Lung (tissue), 12 donors: ENCODE measurements around the gene PXT1. TPM values are rescaled to one million over a fixed set of nuclear protein-coding genes. Genes with fewer than 3 reads are reported as not detected.

Experiments
- ATAC-seq: fragments of 200-7000 bp; cut with Tn5 transposase; one replicate; pipeline ENCODE4 v1.9.1; 2020; ENCODE audit warnings: moderate number of reproducible peaks; ENCODE audit not compliant: insufficient read depth, low FRiP score
- DNase-seq, 3 donors: peaks; one replicate each; pipeline ENCODE4 v3.0.0-alpha.2; 2013 to 2017
- H3K27ac ChIP-seq, 2 donors: one replicate each; pipeline ENCODE4 v1.5.1; 2013; ENCODE audit warnings: mild to moderate bottlenecking in 2 of 2, moderate library complexity in 2 of 2, control low read depth in 1 of 2, inconsistent platforms in 1 of 2, low read depth in 1 of 2, low read length in 1 of 2
- H3K27me3 ChIP-seq, 3 donors: one replicate each; pipeline ENCODE4 v1.5.1; 2013; ENCODE audit warnings: low read length in 2 of 3; ENCODE audit not compliant: control insufficient read depth in 3 of 3, insufficient read depth in 3 of 3
- H3K36me3 ChIP-seq, 4 donors: one replicate each; pipeline ENCODE4 v1.5.1; 2013; ENCODE audit warnings: low read length in 4 of 4, mild to moderate bottlenecking in 1 of 4, moderate library complexity in 1 of 4; ENCODE audit not compliant: control insufficient read depth in 4 of 4, insufficient read depth in 4 of 4
- H3K4me1 ChIP-seq, 5 donors: one replicate each; pipeline ENCODE4 v1.5.1; 2013; ENCODE audit warnings: low read length in 5 of 5, mild to moderate bottlenecking in 2 of 5, moderate library complexity in 1 of 5; ENCODE audit not compliant: control insufficient read depth in 5 of 5, insufficient read depth in 5 of 5
- H3K4me3 ChIP-seq: one replicate; pipeline ENCODE4 v1.5.1; 2013; ENCODE audit warnings: mild to moderate bottlenecking, control low read depth, moderate library complexity
- H3K9ac ChIP-seq, 2 donors: one replicate each; pipeline ENCODE4 v1.5.1; 2013; ENCODE audit warnings: low read length in 2 of 2, control low read depth in 1 of 2; ENCODE audit not compliant: insufficient read depth in 1 of 2
- H3K9me3 ChIP-seq, 4 donors: one replicate each; pipeline ENCODE4 v1.5.1; 2013; ENCODE audit warnings: low read length in 3 of 4, mild to moderate bottlenecking in 1 of 4, moderate library complexity in 1 of 4; ENCODE audit not compliant: control insufficient read depth in 4 of 4, insufficient read depth in 3 of 4
- WGBS, 2 donors: extraction: QIAGEN DNeasy Blood & Tissue Kit; methylation state at CpG; one replicate each; pipeline ENCODE4 v1.1.7; 2013; 5-methylcytosine and 5-hydroxymethylcytosine counted together
- polyA plus RNA-seq, 2 donors: library from polyadenylated mRNA; stranded (reverse); fragments of 200-250 nt; gene quantifications; one replicate each; pipeline ENCODE4 v1.2.1, GENCODE V29; 2013
- total RNA-seq, 2 donors: library from RNA; depleted of rRNA in 1 of 2; stranded (reverse); fragments of >200 nt in 1 of 2; gene quantifications; one replicate each; pipeline ENCODE4 v1.2.1, GENCODE V29; 2014 to 2021
- TF ChIP-seq, protein P1 (sequence below): IDR thresholded peaks from 2 replicates; pipeline ENCODE4 v1.5.1; 2012; ENCODE audit warnings: mild to moderate bottlenecking; ENCODE audit errors: control extremely low read depth, extremely low read depth
- donor health status: control.
- donor health status: control.
- donor health status: Bipolar disorder and iron deficiency.
- donor health status: healthy.
- donor health status: DM: yes; HTN: yes; CAD: no.

The PXT1 gene
- total and polyA plus RNA-seq, 4 donors = 0.06 to 0.12 TPM; not detected in 2

DNA sequence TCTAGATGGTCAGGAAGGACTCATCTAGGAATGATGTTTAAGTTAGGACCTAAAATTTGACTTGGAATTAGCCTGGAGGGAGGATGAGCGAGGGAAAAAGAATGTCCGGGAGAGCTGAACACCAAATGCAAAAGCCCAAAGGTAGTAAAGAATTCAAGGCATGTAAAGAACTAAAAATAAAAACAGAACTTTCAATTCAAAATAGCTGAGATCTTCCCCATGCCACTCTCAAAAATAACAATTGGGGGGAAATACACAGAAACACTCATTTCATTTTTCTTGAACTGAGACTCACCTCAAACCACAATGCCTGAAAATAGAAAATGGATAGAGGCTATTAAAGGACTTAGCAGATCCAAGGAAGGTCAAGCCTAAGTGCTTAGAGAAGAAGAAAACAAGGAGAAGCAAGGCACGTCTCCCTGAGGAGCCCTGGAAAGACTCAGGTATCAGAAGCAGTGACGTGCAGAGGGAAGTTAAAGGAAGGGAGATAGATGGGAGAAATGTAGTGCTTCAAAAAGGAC is 10.4 kb downstream of the PXT1 start:
- H3K9me3 ChIP-seq = no peaks in the 10 kb centered on the region
- no peaks in the 10 kb centered on the region for H3K36me3 ChIP-seq
- H3K9ac ChIP-seq = no peak overlapping the region
- no peak for ATAC-seq
- TF ChIP-seq, protein P1, sequence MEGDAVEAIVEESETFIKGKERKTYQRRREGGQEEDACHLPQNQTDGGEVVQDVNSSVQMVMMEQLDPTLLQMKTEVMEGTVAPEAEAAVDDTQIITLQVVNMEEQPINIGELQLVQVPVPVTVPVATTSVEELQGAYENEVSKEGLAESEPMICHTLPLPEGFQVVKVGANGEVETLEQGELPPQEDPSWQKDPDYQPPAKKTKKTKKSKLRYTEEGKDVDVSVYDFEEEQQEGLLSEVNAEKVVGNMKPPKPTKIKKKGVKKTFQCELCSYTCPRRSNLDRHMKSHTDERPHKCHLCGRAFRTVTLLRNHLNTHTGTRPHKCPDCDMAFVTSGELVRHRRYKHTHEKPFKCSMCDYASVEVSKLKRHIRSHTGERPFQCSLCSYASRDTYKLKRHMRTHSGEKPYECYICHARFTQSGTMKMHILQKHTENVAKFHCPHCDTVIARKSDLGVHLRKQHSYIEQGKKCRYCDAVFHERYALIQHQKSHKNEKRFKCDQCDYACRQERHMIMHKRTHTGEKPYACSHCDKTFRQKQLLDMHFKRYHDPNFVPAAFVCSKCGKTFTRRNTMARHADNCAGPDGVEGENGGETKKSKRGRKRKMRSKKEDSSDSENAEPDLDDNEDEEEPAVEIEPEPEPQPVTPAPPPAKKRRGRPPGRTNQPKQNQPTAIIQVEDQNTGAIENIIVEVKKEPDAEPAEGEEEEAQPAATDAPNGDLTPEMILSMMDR = no peak
- WGBS, 2 donors = 88 to 90% methylated on average over 4 of the region's 4 CpGs
- H3K4me1 ChIP-seq = no peaks in the 10 kb centered on the region
- no peak overlapping the region for H3K27ac ChIP-seq
- H3K4me3 ChIP-seq = no peak overlapping the region
- H3K27me3 ChIP-seq = no peaks in the 10 kb centered on the region
- no peak for DNase-seq

GRCh38 chr6:36431197-36431596 is 11.5 kb downstream of the PXT1 start:
- no peak overlapping the region for H3K4me3 ChIP-seq
- no peaks in the 10 kb centered on the region for H3K27me3 ChIP-seq
- H3K4me1 ChIP-seq = no peaks in the 10 kb centered on the region
- TF ChIP-seq, protein P1 = no peak
- no peak overlapping the region for H3K9ac ChIP-seq
- H3K36me3 ChIP-seq = no peaks in the 10 kb centered on the region
- WGBS, 2 donors = 91 to 95% methylated on average over 4 of the region's 4 CpGs
- DNase-seq = no peak
- no peak for ATAC-seq
- H3K27ac ChIP-seq = no peak overlapping the region
- H3K9me3 ChIP-seq = no peaks in the 10 kb centered on the region

DNA sequence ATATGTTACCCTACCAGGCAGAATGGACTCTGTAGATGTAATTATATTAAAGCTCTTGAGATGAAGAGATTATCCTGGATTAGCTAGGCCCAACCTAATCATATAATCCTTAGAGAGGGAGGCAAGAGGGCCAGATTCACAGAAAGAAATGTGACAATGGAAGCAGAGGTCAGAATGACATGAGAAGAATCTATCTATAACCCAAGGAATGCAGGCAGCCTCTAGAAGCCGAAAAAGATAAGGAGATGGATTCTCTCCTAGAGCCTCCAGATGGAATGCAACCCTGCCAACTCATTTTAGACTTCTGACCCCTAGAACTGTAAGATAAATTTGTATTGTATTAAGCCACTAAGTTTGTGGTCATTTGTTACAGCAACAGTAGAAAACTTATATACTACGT is 12.3 kb downstream of the PXT1 start:
- 77 to 90% methylated on average over 2 of the region's 2 CpGs for WGBS, 2 donors

DNA sequence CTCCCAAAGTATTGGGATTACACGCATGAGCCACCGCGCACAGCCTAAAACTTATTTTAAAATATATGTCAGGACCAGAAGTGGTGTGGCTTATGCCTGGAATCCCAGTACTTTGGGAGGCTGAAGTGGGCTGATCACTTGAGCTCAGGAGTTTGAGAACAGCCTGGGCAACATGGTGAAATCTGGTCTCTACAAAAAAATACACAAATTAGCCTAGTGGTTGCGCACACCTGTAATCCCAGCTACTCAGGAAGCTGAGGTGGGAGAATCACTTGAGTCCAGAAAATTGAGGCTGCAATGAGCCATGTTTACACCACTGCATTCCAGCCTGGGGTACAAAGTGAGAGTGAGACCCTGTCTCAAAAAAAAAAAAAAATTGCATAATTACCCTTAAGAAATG is 13.7 kb downstream of the PXT1 start:
- H3K4me3 ChIP-seq = no peak overlapping the region
- TF ChIP-seq, protein P1 = no peak
- no peak overlapping the region for H3K9ac ChIP-seq
- no peaks in the 10 kb centered on the region for H3K9me3 ChIP-seq
- ATAC-seq (no peak), DNase-seq (no peak)
- no peaks in the 10 kb centered on the region for H3K36me3 ChIP-seq
- H3K27me3 ChIP-seq = no peaks in the 10 kb centered on the region
- WGBS, 2 donors = 50 to 74% methylated on average over 4 of the region's 4 CpGs
- no peak overlapping the region for H3K27ac ChIP-seq
- no peaks in the 10 kb centered on the region for H3K4me1 ChIP-seq

More for the DNA sequence above, 12.3 kb downstream of the PXT1 start:
- DNase-seq (no peak), ATAC-seq (no peak)
- H3K9me3 ChIP-seq = no peaks in the 10 kb centered on the region
- no peaks in the 10 kb centered on the region for H3K4me1 ChIP-seq
- no peak overlapping the region for H3K4me3 ChIP-seq
- H3K27ac ChIP-seq = no peak overlapping the region
- TF ChIP-seq, protein P1 = no peak
- no peaks in the 10 kb centered on the region for H3K36me3 ChIP-seq
- H3K9ac ChIP-seq = no peak overlapping the region
- no peaks in the 10 kb centered on the region for H3K27me3 ChIP-seq
